Fibroblast of pulmonary artery (primary cell): ENCODE measurements around the gene CERT1.
"Not testable (repeated sequence)": the region's sequence is repeated elsewhere in the genome, so short reads cannot be mapped to it uniquely, and the experiment has no call there.

Experiments used
- DNase-seq: peaks from one replicate; pipeline ENCODE4 v3.0.0-alpha.2; 2010; ENCODE audit warnings: low read depth
- H3K4me3 ChIP-seq: replicated peaks from 2 replicates; pipeline ENCODE4 v1.5.1; 2011; ENCODE audit warnings: low read depth, mild to moderate bottlenecking, control low read depth, low read length, moderate library complexity
- CTCF ChIP-seq: IDR thresholded peaks from 2 replicates; pipeline ENCODE4 v1.5.1; 2011; ENCODE audit warnings: mild to moderate bottlenecking, control low read depth, low read length, inconsistent platforms; ENCODE audit errors: missing control alignments

The CERT1 gene

GRCh38 chr5:75498208-75498777, 13.1 kb downstream of the CERT1 start:
- no peak overlapping the region for H3K4me3 ChIP-seq
- DNase-seq, result no peak
- TF ChIP-seq CTCF, result no peak

GRCh38 chr5:75496026-75496425, 15.4 kb downstream of the CERT1 start:
- TF ChIP-seq CTCF, result no peak
- H3K4me3 ChIP-seq, result no peak overlapping the region
- DNase-seq, result no peak

GRCh38 chr5:75491621-75492020, 19.8 kb downstream of the CERT1 start:
- no peak for DNase-seq
- no peak overlapping the region for H3K4me3 ChIP-seq
- TF ChIP-seq CTCF, result no peak

GRCh38 chr5:75489847-75490246, 21.6 kb downstream of the CERT1 start:
- DNase-seq, H3K4me3 ChIP-seq: not testable (repeated sequence)

- no peak overlapping the region for H3K4me3 ChIP-seq
- TF ChIP-seq CTCF, result no peak
Observed at GRCh38 chr5:75484605-75485004, 26.8 kb downstream of the CERT1 start.

GRCh38 chr5:75482482-75482881, 28.9 kb downstream of the CERT1 start:
- no peak overlapping the region for H3K4me3 ChIP-seq
- TF ChIP-seq CTCF, result no peak
- DNase-seq, result no peak

More at GRCh38 chr5:75484605-75485004, 26.8 kb downstream of the CERT1 start:
- DNase-seq, result no peak

- DNase-seq, result no peak
- no peak overlapping the region for H3K4me3 ChIP-seq
- TF ChIP-seq CTCF, result no peak
Observed at GRCh38 chr5:75481024-75481423, 30.4 kb downstream of the CERT1 start.
